OCI-LY1 (cell line): Measurements from ENCODE around the gene ECEL1.

Experiments used
- H2AFZ ChIP-seq: fragments of 200-600 bp; sonication (generic), shearing (Covaris generic); 2 replicates; pipeline ENCODE4 v1.6.0; 2014; ENCODE audit warnings: antibody characterized with exemption, mild to moderate bottlenecking, low read length
- H3F3A ChIP-seq: fragments of 200-600 bp; sonication (generic), shearing (Covaris generic); 2 replicates; pipeline ENCODE4 v1.6.0; 2014; ENCODE audit warnings: mild to moderate bottlenecking, antibody characterized with exemption, low read length, moderate library complexity; ENCODE audit not compliant: insufficient read depth
- H3K27ac ChIP-seq: fragments of 200-600 bp; sonication (generic); 2 replicates; pipeline ENCODE4 v1.5.1; 2014; ENCODE audit warnings: low read length, mixed run types, mild to moderate bottlenecking, low read depth; ENCODE audit not compliant: poor library complexity, severe bottlenecking
- H3K27me3 ChIP-seq: fragments of 200-600 bp; sonication (generic); 2 replicates; pipeline ENCODE4 v1.6.0; 2014; ENCODE audit warnings: antibody characterized with exemption, mild to moderate bottlenecking, low read length, moderate library complexity; ENCODE audit not compliant: insufficient read depth
- H3K36me3 ChIP-seq: fragments of 200-600 bp; sonication (generic); 2 replicates; pipeline ENCODE4 v1.6.1; 2014; ENCODE audit warnings: mild to moderate bottlenecking, antibody characterized with exemption, low read length, moderate library complexity, mixed read lengths; ENCODE audit not compliant: insufficient read depth
- H3K4me1 ChIP-seq: fragments of 200-600 bp; sonication (generic); 2 replicates; pipeline ENCODE4 v1.5.1; 2014; ENCODE audit warnings: mild to moderate bottlenecking, low read length, moderate library complexity; ENCODE audit not compliant: insufficient read depth, severe bottlenecking
- H3K4me2 ChIP-seq: fragments of 200-600 bp; sonication (generic), shearing (Covaris generic); 2 replicates; pipeline ENCODE4 v1.6.1; 2014; ENCODE audit warnings: low read length
- H3K4me3 ChIP-seq: fragments of 200-600 bp; sonication (generic); 2 replicates; pipeline ENCODE4 v1.5.1; 2014; ENCODE audit warnings: low read length, low read depth, mild to moderate bottlenecking, mixed read lengths; ENCODE audit not compliant: poor library complexity, severe bottlenecking
- H3K79me2 ChIP-seq: fragments of 200-600 bp; shearing (Covaris generic); 2 replicates; pipeline ENCODE4 v1.6.1; 2016; ENCODE audit warnings: mixed run types, low read length, mixed read lengths; ENCODE audit not compliant: insufficient read depth
- H3K9ac ChIP-seq: fragments of 200-600 bp; sonication (generic), shearing (Covaris generic); 2 replicates; pipeline ENCODE4 v1.6.1; 2014; ENCODE audit warnings: mild to moderate bottlenecking, low read length, mixed read lengths
- H3K9me2 ChIP-seq: fragments of 200-600 bp; sonication (generic), shearing (Covaris generic); 2 replicates; pipeline ENCODE4 v1.6.1; 2014; ENCODE audit warnings: low read depth, mild to moderate bottlenecking, low read length, mixed read lengths
- H3K9me3 ChIP-seq: fragments of 200-600 bp; shearing (Covaris generic); 2 replicates; pipeline ENCODE4 v1.6.1; 2014; ENCODE audit warnings: low read length, mixed read lengths
- H4K20me1 ChIP-seq: fragments of 200-600 bp; sonication (generic), shearing (Covaris generic); 2 replicates; pipeline ENCODE4 v1.6.0; 2016; ENCODE audit warnings: mild to moderate bottlenecking, low read length; ENCODE audit not compliant: insufficient read depth
- CTCF ChIP-seq: fragments of 200-600 bp; sonication (generic), shearing (Covaris generic); IDR thresholded peaks from 2 replicates; pipeline ENCODE4 v1.5.1; 2017; ENCODE audit warnings: mild to moderate bottlenecking, antibody characterized with exemption, low read length, moderate library complexity, mixed read lengths
- EZH2 ChIP-seq: fragments of 200-600 bp; sonication (generic), shearing (Covaris generic); IDR thresholded peaks from 2 replicates; pipeline ENCODE4 v1.8.0; 2017; ENCODE audit warnings: borderline replicate concordance, mixed run types, mild to moderate bottlenecking, antibody characterized with exemption, low read length, moderate library complexity, mixed read lengths

Gene ECEL1

GRCh38 chr2:232483923-232484627 is 3.6 kb downstream of the ECEL1 start:
- no peaks in the 10 kb centered on the region for H3K27me3 ChIP-seq
- no peak overlapping the region for H3K4me2 ChIP-seq
- H3K4me1 ChIP-seq: no peaks in the 10 kb centered on the region
- H3K9me2 ChIP-seq: no peaks in the 10 kb centered on the region
- H3K79me2 ChIP-seq: no peaks in the 10 kb centered on the region
- no peaks in the 10 kb centered on the region for H3K36me3 ChIP-seq
- H4K20me1 ChIP-seq: no peaks in the 10 kb centered on the region
- no peak overlapping the region for H3K9ac ChIP-seq
- no peak overlapping the region for H3K27ac ChIP-seq
- no peaks in the 10 kb centered on the region for H3F3A ChIP-seq
- TF ChIP-seq CTCF: no peak
- no peak for TF ChIP-seq EZH2
- no peaks in the 10 kb centered on the region for H3K9me3 ChIP-seq
- H2AFZ ChIP-seq: no peak overlapping the region
- no peak overlapping the region for H3K4me3 ChIP-seq

GRCh38 chr2:232483311-232483922 is 4.2 kb downstream of the ECEL1 start:
- H3K4me3 ChIP-seq: no peak overlapping the region
- no peaks in the 10 kb centered on the region for H4K20me1 ChIP-seq
- H3K36me3 ChIP-seq: no peaks in the 10 kb centered on the region
- H3K27ac ChIP-seq: no peak overlapping the region
- no peaks in the 10 kb centered on the region for H3K9me3 ChIP-seq
- no peak overlapping the region for H3K4me2 ChIP-seq
- no peaks in the 10 kb centered on the region for H3K9me2 ChIP-seq
- H3K79me2 ChIP-seq: no peaks in the 10 kb centered on the region
- TF ChIP-seq CTCF (no peak), EZH2 (no peak)
- no peak overlapping the region for H2AFZ ChIP-seq
- no peaks in the 10 kb centered on the region for H3K27me3 ChIP-seq
- no peak overlapping the region for H3K9ac ChIP-seq
- H3F3A ChIP-seq: no peaks in the 10 kb centered on the region
- H3K4me1 ChIP-seq: no peaks in the 10 kb centered on the region

- Histone ChIP-seq H3K4me2 (no peak overlapping the region), H3F3A (no peaks in the 10 kb centered on the region), H3K79me2 (no peaks in the 10 kb centered on the region), H3K36me3 (no peaks in the 10 kb centered on the region), H3K9me2 (no peaks in the 10 kb centered on the region), H3K27me3 (no peaks in the 10 kb centered on the region), H3K4me3 (no peak overlapping the region), H3K9ac (no peak overlapping the region), H3K4me1 (no peaks in the 10 kb centered on the region), H4K20me1 (no peaks in the 10 kb centered on the region), H2AFZ (no peak overlapping the region), H3K9me3 (no peaks in the 10 kb centered on the region), H3K27ac (no peak overlapping the region)
- TF ChIP-seq CTCF (no peak), EZH2 (no peak)
Observed at GRCh38 chr2:232482301-232483238, 5.1 kb downstream of the ECEL1 start.
